ENCODE data around the gene TICRR. TPM values are rescaled to one million over a fixed set of nuclear protein-coding genes. Genes with fewer than 3 reads are reported as not detected.

TICRR gene
- total RNA-seq, 1 experiment from 2014 or later: 8.5 TPM

- no peak for DNase-seq (ENCODE audit: unreplicated experiment)
- Mint-ChIP-seq H3K4me3 (ENCODE audit: unreplicated experiment) (no peak overlapping the region), H3K27ac (ENCODE audit: low read depth, unreplicated experiment) (no peak overlapping the region), H3K27me3 (ENCODE audit: insufficient read depth, unreplicated experiment) (no peaks in the 10 kb centered on the region), H3K9me3 (ENCODE audit: unreplicated experiment) (no peaks in the 10 kb centered on the region), H3K36me3 (ENCODE audit: insufficient read depth, unreplicated experiment) (no peaks in the 10 kb centered on the region), H3K4me1 (ENCODE audit: insufficient read depth, unreplicated experiment) (no peaks in the 10 kb centered on the region)
- intact Hi-C loops (cut with micrococcal nuclease): no loop called here
- ChIA-PET POLR2A (no interaction called here), CTCF (interaction anchor here (0.7 to 3.6 kb wide), 3 partner anchors 22 to 192 kb away, joined by 3 to 16 read pairs (median 6); no protein-coding TSS in a partner anchor)
- no TSS peak for BruUV-seq (replicated peaks)
- no peak for TF ChIP-seq CTCF (IDR thresholded peaks at IDR 0.05; ENCODE audit: unreplicated experiment)
Measured at GRCh38 chr15:89550427-89550826, 24.8 kb upstream of the TICRR start.

- H3K9me3 Mint-ChIP-seq (ENCODE audit: unreplicated experiment): no peaks in the 10 kb centered on the region
- H3K4me3 Mint-ChIP-seq (ENCODE audit: unreplicated experiment): no peak overlapping the region
- no TSS peak for BruUV-seq (replicated peaks)
- POLR2A ChIA-PET: no interaction called here
- H3K27ac Mint-ChIP-seq (ENCODE audit: low read depth, unreplicated experiment): no peak overlapping the region
- H3K4me1 Mint-ChIP-seq (ENCODE audit: insufficient read depth, unreplicated experiment): no peaks in the 10 kb centered on the region
- CTCF ChIA-PET: interaction anchor here (0.7 to 0.8 kb wide), 2 partner anchors 160 to 209 kb away, joined by 3 to 6 read pairs; no protein-coding TSS in a partner anchor
- DNase-seq (ENCODE audit: unreplicated experiment): no peak
- no peak for TF ChIP-seq CTCF (IDR thresholded peaks at IDR 0.05; ENCODE audit: unreplicated experiment)
- H3K27me3 Mint-ChIP-seq (ENCODE audit: insufficient read depth, unreplicated experiment): no peaks in the 10 kb centered on the region
- intact Hi-C loops (cut with micrococcal nuclease): no loop called here
- H3K36me3 Mint-ChIP-seq (ENCODE audit: insufficient read depth, unreplicated experiment): no peaks in the 10 kb centered on the region
Measured at GRCh38 chr15:89551550-89551949, 23.7 kb upstream of the TICRR start.

- no peaks in the 10 kb centered on the region for H3K36me3 Mint-ChIP-seq (ENCODE audit: insufficient read depth, unreplicated experiment)
- no peak overlapping the region for H3K27ac Mint-ChIP-seq (ENCODE audit: low read depth, unreplicated experiment)
- no peaks in the 10 kb centered on the region for H3K4me1 Mint-ChIP-seq (ENCODE audit: insufficient read depth, unreplicated experiment)
- BruUV-seq (replicated peaks): no TSS peak
- no peak for DNase-seq (ENCODE audit: unreplicated experiment)
- ChIA-PET POLR2A (interaction anchor here (0.5 to 0.7 kb wide), 2 partner anchors 11 to 23 kb away, joined by 3 read pairs; no protein-coding TSS in a partner anchor), CTCF (interaction anchor here (0.6 to 3.2 kb wide), 9 partner anchors 9 to 915 kb away, joined by 3 to 27 read pairs (median 4); no protein-coding TSS in a partner anchor)
- H3K4me3 Mint-ChIP-seq (ENCODE audit: unreplicated experiment): no peak overlapping the region
- no peak for TF ChIP-seq CTCF (IDR thresholded peaks at IDR 0.05; ENCODE audit: unreplicated experiment)
- H3K27me3 Mint-ChIP-seq (ENCODE audit: insufficient read depth, unreplicated experiment): no peaks in the 10 kb centered on the region
- intact Hi-C loops (cut with micrococcal nuclease): no loop called here
- no peaks in the 10 kb centered on the region for H3K9me3 Mint-ChIP-seq (ENCODE audit: unreplicated experiment)
Measured at GRCh38 chr15:89553632-89554031, 21.6 kb upstream of the TICRR start.

GRCh38 chr15:89554247-89554646 is 21.0 kb upstream of the TICRR start:
- Mint-ChIP-seq H3K27ac (ENCODE audit: low read depth, unreplicated experiment) (no peak overlapping the region), H3K4me1 (ENCODE audit: insufficient read depth, unreplicated experiment) (no peaks in the 10 kb centered on the region), H3K27me3 (ENCODE audit: insufficient read depth, unreplicated experiment) (no peaks in the 10 kb centered on the region), H3K36me3 (ENCODE audit: insufficient read depth, unreplicated experiment) (no peaks in the 10 kb centered on the region), H3K9me3 (ENCODE audit: unreplicated experiment) (no peaks in the 10 kb centered on the region), H3K4me3 (ENCODE audit: unreplicated experiment) (no peak overlapping the region)
- no peak for TF ChIP-seq CTCF (IDR thresholded peaks at IDR 0.05; ENCODE audit: unreplicated experiment)
- BruUV-seq (replicated peaks): no TSS peak
- intact Hi-C loops (cut with micrococcal nuclease): no loop called here
- ChIA-PET CTCF (interaction anchor here (0.6 to 3.2 kb wide), 16 partner anchors 9 to 916 kb away, joined by 3 to 27 read pairs (median 4); no protein-coding TSS in a partner anchor), POLR2A (interaction anchor here (0.7 to 1.0 kb wide), 2 partner anchors 12 to 40 kb away, joined by 3 to 4 read pairs; no protein-coding TSS in a partner anchor)
- DNase-seq (ENCODE audit: unreplicated experiment): no peak
